LNCAP (cell line): ENCODE results near the gene CNTN4.

Experiments
- CTCF ChIP-seq: fragments of 450-650 bp; IDR thresholded peaks from 2 replicates; pipeline ENCODE4 v1.5.1; 2017; ENCODE audit warnings: mild to moderate bottlenecking

The CNTN4 gene

GRCh38 chr3:2958551-2958950 is 859.9 kb downstream of the CNTN4 start:
- no peak for TF ChIP-seq CTCF

GRCh38 chr3:2961576-2961975 is 862.9 kb downstream of the CNTN4 start:
- TF ChIP-seq CTCF = no peak

- no peak for TF ChIP-seq CTCF
Measured at GRCh38 chr3:2967871-2968270, 869.2 kb downstream of the CNTN4 start.

GRCh38 chr3:2968475-2968874 is 869.8 kb downstream of the CNTN4 start:
- TF ChIP-seq CTCF = no peak

- no peak for TF ChIP-seq CTCF
Measured at GRCh38 chr3:2976212-2976611, 877.5 kb downstream of the CNTN4 start.

GRCh38 chr3:2976796-2977195 is 878.1 kb downstream of the CNTN4 start:
- TF ChIP-seq CTCF = no peak

- no peak for TF ChIP-seq CTCF
Measured at GRCh38 chr3:2978977-2979732, 880.5 kb downstream of the CNTN4 start.
